Cerebellar nuclear complex (tissue), 1 donor: ENCODE results near the gene TMC1.

Experiments used
- DNase-seq, 2 experiments: peaks; one replicate each; lab custom pipeline; 2025; lab: John Stamatoyannopoulos, UW

Gene TMC1

DNA sequence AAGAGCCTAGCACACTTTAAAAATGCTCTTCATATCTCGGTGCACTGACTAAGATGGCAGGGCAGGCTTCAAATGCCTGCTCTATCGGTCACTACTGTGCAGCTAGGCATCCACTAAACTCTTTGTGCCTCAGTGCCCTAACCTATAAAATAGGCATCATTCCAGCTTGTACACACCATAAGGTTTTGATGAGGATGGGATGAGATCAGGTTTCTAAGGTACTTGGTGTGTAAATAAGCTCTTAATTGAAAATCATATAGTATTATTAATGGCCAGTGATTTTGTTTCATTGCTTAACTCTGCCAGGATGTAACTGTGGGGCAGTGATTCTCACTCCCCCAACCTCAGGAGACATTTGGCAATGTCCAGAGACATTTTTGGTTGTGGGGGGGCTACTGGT lies 352.9 kb downstream of the TMC1 start:
- no peak for DNase-seq

DNA sequence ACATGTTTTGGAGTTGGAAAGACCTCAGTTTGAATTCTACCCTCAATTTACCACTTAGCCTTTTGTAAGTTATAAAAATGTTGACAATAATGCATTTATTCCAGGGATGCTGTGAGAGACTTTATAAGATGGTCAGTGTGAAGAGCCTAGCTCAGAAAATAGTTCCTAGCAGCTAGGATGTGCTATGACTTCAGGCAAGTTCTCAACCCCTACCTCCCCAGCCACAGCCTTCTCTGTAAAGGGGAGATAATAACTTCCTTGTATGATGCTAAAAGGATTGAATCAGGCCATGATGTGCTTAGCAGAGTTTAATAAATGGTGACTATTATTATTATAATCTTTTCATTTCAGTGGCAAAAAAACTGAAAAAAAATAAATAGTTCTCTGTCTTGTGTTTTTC lies 353.8 kb downstream of the TMC1 start:
- no peak for DNase-seq

DNA sequence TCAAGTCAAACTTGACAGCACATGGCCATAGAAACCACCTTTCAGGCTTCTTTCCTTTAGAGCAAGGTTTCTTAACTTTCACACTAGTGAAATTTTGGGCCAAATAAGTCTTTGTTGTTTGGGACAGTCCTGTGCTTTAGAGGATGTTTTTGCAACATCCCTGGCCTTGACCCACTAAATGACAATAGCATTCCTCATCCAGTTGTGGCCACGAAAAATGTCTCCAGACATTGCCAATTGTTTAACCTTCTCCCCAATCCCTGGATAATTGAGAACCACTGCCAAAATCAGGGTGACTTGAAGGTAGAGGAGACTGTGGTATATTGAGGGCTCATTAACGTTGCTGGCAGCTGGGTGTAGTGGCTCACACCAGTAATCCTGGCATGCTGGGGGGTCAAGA lies 359.4 kb downstream of the TMC1 start:
- DNase-seq: no peak

DNA sequence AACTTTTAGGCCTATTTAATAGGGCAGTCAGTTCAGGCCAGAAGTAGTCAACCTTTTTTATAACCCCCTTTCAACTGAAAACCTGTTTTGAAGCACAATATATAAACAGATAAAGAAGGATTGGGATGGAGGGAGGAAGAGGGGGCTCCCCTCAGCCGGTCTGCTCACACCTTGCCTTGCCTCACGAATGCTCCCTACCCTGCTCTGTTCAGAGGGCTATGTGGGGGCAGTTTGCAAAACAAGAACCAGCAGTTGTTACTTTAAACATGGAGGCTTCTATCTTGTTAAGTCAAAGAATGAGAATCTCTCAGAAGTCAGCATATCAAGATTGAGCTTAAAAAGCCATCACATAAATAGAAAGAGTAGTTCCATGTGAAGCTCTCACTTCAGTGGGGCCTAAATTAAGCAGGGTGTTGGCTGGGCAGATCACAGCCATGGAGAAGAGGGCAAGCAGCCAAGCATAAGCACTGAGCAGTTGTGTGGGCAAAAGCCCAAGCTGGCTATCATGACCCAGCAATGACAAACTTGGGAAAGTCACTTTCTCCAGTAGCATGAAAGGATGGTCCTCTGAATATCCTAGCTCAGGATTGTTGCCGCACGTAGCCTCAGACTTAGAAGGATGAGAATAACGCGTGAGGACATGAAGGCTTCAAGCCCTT lies 360.8 kb downstream of the TMC1 start:
- DNase-seq: no peak

DNA sequence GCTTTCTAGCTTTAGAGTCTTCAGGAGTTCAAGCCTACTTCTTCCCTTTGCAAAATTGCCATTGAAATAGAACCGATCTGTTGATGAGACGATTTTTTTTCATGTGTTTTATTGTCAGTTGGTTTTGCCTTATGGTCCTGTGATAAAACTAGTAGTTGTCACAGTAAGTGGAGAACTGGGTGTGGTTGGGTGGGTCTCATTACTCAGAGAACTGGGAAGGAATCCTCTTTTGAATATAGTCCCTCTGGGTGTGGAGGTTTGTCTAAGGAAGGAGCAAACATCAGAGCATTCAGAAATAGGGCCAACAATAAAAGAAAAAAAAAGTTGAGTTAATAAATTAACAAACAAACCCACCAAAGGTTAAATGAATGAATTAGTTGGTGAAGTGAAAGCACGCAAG lies 362.5 kb downstream of the TMC1 start:
- no peak for DNase-seq

DNA sequence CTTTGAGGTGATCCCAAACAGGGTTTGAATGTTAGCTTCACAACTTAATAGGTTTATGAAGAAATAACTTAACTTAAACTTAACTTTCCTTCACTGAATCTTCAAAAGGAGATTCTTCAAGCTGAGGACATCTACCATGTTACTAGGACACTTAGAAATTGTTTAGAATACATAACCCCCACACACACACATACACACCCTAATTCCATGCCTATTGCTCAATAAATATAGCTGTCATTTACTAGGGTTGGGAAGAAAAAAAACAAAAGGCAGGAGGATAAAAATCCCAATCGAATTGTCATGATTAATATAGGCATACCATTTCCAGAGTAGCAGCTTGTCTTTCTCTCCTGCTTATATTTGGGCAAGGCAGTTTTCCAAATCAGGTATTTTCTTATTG lies 363.1 kb downstream of the TMC1 start:
- no peak for DNase-seq
